Testis (tissue), 2 donors: ENCODE results near the gene DBN1.

Experiments
- CTCF ChIP-seq, 3 experiments: fragments of 450-650 bp in 2 of 3; fragments of 200-600 bp in 1 of 3; sonication (generic) in 1 of 3; IDR thresholded peaks; one replicate each; pipeline ENCODE4 v1.5.1; 2016 to 2019; ENCODE audit warnings: antibody characterized with exemption in 3 of 3, mild to moderate bottlenecking in 2 of 3, moderate library complexity in 1 of 3
- POLR2A ChIP-seq: fragments of 450-650 bp; IDR thresholded peaks from one replicate; pipeline ENCODE4 v1.6.1; 2017; ENCODE audit warnings: antibody characterized with exemption, mild to moderate bottlenecking, moderate library complexity

- TF ChIP-seq CTCF (IDR thresholded peaks at IDR 0.05) (peak in 1 of 3 experiments; percentile 7), POLR2A (no peak)
These were observed 19.5 kb downstream of the DBN1 start for GRCh38 chr5:177453852-177454396.
